Activated naive CD8-positive, alpha-beta T cell treated with anti-CD3 and anti-CD28 coated beads, Interleukin-2, amount 50 U/mL, for 24 hours (primary cell): ENCODE data around the gene CALHM1.

ENCODE experiments used
- ATAC-seq: fragments of 150-1000 bp; cut with Tn5 transposase; one replicate; pipeline ENCODE4 v1.10.0; 2021
- DNase-seq: peaks from one replicate; pipeline ENCODE4 v3.0.0; 2021
- H3K27ac Mint-ChIP-seq: one replicate; pipeline ENCODE4 v1.8.0; 2021; ENCODE audit warnings: mild to moderate bottlenecking, mixed read lengths
- H3K27me3 Mint-ChIP-seq: one replicate; pipeline ENCODE4 v1.8.0; 2021; ENCODE audit warnings: mixed read lengths
- H3K36me3 Mint-ChIP-seq: one replicate; pipeline ENCODE4 v1.8.0; 2021; ENCODE audit warnings: low read depth, mixed read lengths
- H3K4me1 Mint-ChIP-seq: one replicate; pipeline ENCODE4 v1.8.0; 2021; ENCODE audit warnings: mixed read lengths
- H3K4me3 Mint-ChIP-seq: one replicate; pipeline ENCODE4 v1.8.0; 2021; ENCODE audit warnings: mild to moderate bottlenecking, moderate library complexity, mixed read lengths
- H3K9me3 Mint-ChIP-seq: one replicate; pipeline ENCODE4 v1.8.0; 2021; ENCODE audit warnings: mixed read lengths

The CALHM1 gene

DNA sequence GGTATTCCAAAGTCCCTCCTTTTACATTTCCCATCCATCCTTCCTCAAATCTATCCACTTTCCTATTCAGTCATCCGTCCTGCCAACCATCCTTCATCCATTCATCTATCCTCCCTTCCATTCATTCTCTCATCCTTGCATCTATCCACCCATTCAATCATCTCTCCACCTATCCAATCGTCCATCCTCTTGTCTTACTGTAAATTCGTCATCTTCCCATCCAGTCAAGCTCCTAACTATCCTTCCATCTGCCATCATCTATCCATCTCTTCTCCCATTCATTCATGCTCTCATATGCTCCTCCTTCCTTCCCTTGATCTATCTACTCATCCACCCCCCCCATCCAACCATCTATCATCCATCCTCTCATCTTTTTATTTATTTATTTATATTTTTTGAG, 15.4 kb upstream of the CALHM1 start:
- H3K27ac Mint-ChIP-seq: no peak overlapping the region
- no peaks in the 10 kb centered on the region for H3K9me3 Mint-ChIP-seq
- ATAC-seq: no peak
- DNase-seq: no peak
- peaks cover 3% of the 10 kb centered on the region for H3K27me3 Mint-ChIP-seq
- peaks cover 2% of the 10 kb centered on the region for H3K36me3 Mint-ChIP-seq
- H3K4me1 Mint-ChIP-seq: peaks cover 23% of the 10 kb centered on the region
- H3K4me3 Mint-ChIP-seq: no peak overlapping the region

- Mint-ChIP-seq H3K4me3 (no peak overlapping the region), H3K27ac (no peak overlapping the region), H3K27me3 (peaks cover 3% of the 10 kb centered on the region), H3K4me1 (peaks cover 23% of the 10 kb centered on the region), H3K9me3 (no peaks in the 10 kb centered on the region), H3K36me3 (peaks cover 2% of the 10 kb centered on the region)
- ATAC-seq (no peak), DNase-seq (no peak)
Measured at GRCh38 chr10:103473261-103473671, 14.6 kb upstream of the CALHM1 start.

DNA sequence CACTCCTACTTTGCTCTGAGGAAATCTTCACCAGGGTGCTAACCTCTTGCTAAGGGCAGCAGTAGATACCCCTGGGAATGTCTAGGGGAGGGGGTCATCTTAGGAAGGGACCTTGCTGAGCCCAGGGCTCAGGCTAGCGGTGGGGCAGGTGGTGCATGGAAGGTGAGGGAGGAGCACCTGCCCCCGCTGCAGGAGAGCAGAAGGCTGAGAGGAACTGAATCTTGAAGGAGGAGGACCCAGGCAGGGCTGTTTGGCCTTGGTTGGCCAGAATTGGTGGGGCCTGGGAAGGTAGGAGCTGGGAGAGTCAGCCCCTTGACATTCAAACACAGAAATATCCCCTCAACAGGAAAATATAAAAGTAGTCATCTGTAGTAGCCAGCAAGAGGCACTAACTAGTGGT, 13.3 kb upstream of the CALHM1 start:
- Mint-ChIP-seq H3K4me3 (peak overlapping the region; percentile 54), H3K36me3 (peaks cover 2% of the 10 kb centered on the region), H3K9me3 (no peaks in the 10 kb centered on the region), H3K4me1 (peaks cover 27% of the 10 kb centered on the region), H3K27me3 (peaks cover 3% of the 10 kb centered on the region), H3K27ac (peak overlapping the region; percentile 67)
- ATAC-seq (no peak), DNase-seq (no peak)

DNA sequence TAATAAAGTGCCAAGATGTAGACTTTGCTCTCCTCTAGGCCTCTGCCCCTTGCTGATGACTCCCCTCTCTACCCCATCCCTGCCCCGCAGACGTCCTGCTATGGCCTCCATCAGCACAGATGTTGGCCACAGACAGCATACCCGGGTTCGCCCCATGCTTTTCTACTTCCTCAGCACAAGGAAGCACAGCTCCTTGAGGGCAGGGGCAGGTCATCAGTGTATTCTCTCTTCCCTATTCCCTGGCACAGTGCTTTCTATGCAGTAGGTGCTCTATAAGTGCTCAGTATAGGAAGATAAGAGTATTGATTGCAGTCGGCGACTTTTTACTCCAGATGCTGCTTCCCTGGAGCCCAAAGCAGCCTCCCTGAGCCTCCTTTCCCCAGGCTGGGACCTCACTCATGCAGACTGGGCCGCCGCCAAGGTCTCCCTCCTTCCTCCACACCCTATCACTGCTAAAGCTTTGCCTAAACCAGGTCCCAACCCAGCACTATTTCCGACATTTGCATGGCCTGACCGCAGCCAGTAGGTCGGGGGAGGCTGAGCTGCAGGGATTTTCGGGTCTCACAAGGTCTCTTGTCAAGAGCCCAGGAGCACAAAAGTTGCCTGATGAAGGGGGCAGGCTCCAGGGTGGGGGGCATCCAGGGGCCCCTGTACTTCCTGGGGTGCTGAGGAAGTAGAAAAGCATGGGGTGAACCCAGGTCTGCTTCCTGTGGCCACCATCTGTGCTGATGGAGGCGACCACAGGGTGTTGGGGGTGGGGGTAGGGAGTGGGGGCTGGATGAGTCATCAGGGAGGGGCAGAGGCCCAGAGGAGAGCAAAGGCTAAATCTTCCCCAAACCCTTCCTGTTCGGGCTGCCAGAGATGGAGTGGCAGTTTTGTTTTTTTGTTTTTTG, 12.3 kb upstream of the CALHM1 start:
- DNase-seq (peak; percentile 72), ATAC-seq (peak; percentile 92)
- Mint-ChIP-seq H3K36me3 (peaks cover 2% of the 10 kb centered on the region), H3K27me3 (peaks cover 3% of the 10 kb centered on the region), H3K27ac (peak overlapping the region; percentile 67), H3K4me1 (peaks cover 27% of the 10 kb centered on the region), H3K9me3 (no peaks in the 10 kb centered on the region), H3K4me3 (peak overlapping the region; percentile 54)

- peaks cover 3% of the 10 kb centered on the region for H3K27me3 Mint-ChIP-seq
- H3K4me3 Mint-ChIP-seq: no peak overlapping the region
- no peak overlapping the region for H3K27ac Mint-ChIP-seq
- H3K9me3 Mint-ChIP-seq: no peaks in the 10 kb centered on the region
- ATAC-seq (no peak), DNase-seq (no peak)
- peaks cover 2% of the 10 kb centered on the region for H3K36me3 Mint-ChIP-seq
- peaks cover 27% of the 10 kb centered on the region for H3K4me1 Mint-ChIP-seq
Measured at GRCh38 chr10:103469201-103469600, 10.5 kb upstream of the CALHM1 start.

GRCh38 chr10:103467406-103467805, 8.7 kb upstream of the CALHM1 start:
- H3K36me3 Mint-ChIP-seq: peaks cover 2% of the 10 kb centered on the region
- no peak for ATAC-seq
- DNase-seq: no peak
- no peaks in the 10 kb centered on the region for H3K9me3 Mint-ChIP-seq
- H3K27me3 Mint-ChIP-seq: peaks cover 3% of the 10 kb centered on the region
- H3K4me1 Mint-ChIP-seq: peaks cover 25% of the 10 kb centered on the region
- no peak overlapping the region for H3K27ac Mint-ChIP-seq
- no peak overlapping the region for H3K4me3 Mint-ChIP-seq

DNA sequence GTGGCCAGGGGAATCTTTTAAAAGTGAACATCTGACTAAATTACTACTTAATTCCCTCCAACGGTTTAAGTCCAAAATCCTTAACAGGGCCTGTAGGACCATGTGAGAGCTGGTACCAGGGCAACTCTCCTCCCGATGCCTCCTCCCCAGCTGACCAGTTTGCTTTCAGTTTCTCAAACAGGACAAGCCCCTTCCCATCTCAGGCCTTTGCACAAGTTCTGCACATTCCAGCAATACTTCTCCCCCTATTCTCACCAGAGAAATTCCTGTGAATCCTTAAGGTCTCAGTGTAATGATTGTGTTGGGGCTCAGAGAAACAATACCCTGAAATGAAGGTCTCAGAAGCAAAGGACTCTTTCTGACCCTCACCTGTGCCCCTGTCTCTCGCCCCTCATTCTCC, 8.0 kb upstream of the CALHM1 start:
- DNase-seq (no peak), ATAC-seq (no peak)
- no peak overlapping the region for H3K4me3 Mint-ChIP-seq
- no peaks in the 10 kb centered on the region for H3K9me3 Mint-ChIP-seq
- H3K4me1 Mint-ChIP-seq: peaks cover 18% of the 10 kb centered on the region
- peaks cover 3% of the 10 kb centered on the region for H3K27me3 Mint-ChIP-seq
- H3K36me3 Mint-ChIP-seq: peaks cover 2% of the 10 kb centered on the region
- no peak overlapping the region for H3K27ac Mint-ChIP-seq

DNA sequence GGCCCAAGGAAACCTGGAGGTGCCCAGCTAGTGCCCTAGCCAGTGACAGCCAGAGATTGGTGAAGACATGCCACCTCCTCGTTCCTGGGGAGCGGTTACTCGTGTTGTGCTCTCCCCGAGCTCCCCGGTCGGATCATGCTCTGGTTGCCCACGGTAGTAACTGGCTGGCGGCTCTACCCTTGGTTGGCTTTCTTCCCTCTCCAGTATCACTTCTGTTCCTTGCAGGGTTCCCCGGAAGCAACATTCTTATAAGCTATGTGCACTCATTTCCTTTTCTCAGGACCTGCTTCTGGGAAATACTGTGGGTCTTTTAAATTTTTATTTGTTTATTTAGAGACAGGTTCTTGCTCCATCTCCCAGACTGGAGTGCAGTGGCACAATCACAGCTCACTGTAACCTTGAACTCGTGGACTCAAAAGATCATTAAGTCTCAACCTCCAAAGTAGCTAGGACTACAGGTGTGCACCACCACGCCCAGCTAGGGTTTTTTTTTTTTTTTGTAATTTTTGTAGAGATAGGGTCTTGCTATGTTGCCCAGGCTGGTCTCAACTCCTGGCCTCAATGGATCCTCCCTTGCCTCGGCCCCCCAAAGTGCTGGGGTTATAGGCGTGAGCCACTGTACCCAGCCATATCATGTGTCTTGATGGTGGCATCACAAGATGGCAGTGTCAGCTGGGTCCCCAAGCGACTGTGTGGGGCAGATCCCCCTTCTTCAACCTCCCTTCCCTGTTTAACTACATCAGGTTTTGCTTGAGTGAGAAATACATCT, 6.9 kb upstream of the CALHM1 start:
- Mint-ChIP-seq H3K4me1 (peaks cover 8% of the 10 kb centered on the region), H3K27ac (no peak overlapping the region), H3K4me3 (no peak overlapping the region), H3K27me3 (peaks cover 2% of the 10 kb centered on the region), H3K9me3 (no peaks in the 10 kb centered on the region), H3K36me3 (peaks cover 2% of the 10 kb centered on the region)
- DNase-seq: no peak
- no peak for ATAC-seq

GRCh38 chr10:103463499-103463898, 4.8 kb upstream of the CALHM1 start:
- DNase-seq (no peak), ATAC-seq (no peak)
- Mint-ChIP-seq H3K4me3 (no peak overlapping the region), H3K27me3 (no peaks in the 10 kb centered on the region), H3K4me1 (peaks cover 10% of the 10 kb centered on the region), H3K36me3 (no peaks in the 10 kb centered on the region), H3K27ac (no peak overlapping the region), H3K9me3 (no peaks in the 10 kb centered on the region)

DNA sequence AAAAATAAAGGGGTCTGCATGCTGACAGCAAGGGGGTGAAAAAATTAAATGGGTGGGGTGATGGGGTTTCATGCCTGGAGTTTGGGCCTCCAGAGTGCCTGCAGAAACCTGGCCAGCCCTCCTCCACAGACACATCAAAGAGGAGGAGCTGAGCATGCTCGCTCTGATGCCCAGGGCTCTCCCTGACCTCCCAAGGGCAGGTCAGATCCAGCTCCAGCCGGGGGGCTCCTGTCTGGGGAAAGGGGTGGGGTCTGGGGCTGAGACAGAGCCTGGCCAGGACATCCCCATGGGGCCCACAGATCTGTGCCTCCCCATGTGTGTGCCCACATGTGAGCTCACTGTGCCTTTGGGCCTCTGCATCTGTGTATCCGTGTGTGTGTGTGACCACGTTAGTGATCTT, 915 bp upstream of the CALHM1 start:
- Mint-ChIP-seq H3K4me3 (no peak overlapping the region), H3K27me3 (no peaks in the 10 kb centered on the region), H3K36me3 (no peaks in the 10 kb centered on the region), H3K9me3 (no peaks in the 10 kb centered on the region), H3K4me1 (peaks cover 5% of the 10 kb centered on the region), H3K27ac (no peak overlapping the region)
- ATAC-seq (no peak), DNase-seq (no peak)

- Mint-ChIP-seq H3K27me3 (no peaks in the 10 kb centered on the region), H3K9me3 (no peaks in the 10 kb centered on the region), H3K36me3 (no peaks in the 10 kb centered on the region), H3K4me3 (no peak overlapping the region), H3K4me1 (peaks cover 8% of the 10 kb centered on the region), H3K27ac (no peak overlapping the region)
- DNase-seq (no peak), ATAC-seq (no peak)
Measured at GRCh38 chr10:103457896-103458583, 660 bp downstream of the CALHM1 start.

- DNase-seq: no peak
- peak overlapping the region; percentile 42 for H3K27ac Mint-ChIP-seq
- no peak for ATAC-seq
Measured at GRCh38 chr10:103457176-103457712, 1.5 kb downstream of the CALHM1 start.

DNA sequence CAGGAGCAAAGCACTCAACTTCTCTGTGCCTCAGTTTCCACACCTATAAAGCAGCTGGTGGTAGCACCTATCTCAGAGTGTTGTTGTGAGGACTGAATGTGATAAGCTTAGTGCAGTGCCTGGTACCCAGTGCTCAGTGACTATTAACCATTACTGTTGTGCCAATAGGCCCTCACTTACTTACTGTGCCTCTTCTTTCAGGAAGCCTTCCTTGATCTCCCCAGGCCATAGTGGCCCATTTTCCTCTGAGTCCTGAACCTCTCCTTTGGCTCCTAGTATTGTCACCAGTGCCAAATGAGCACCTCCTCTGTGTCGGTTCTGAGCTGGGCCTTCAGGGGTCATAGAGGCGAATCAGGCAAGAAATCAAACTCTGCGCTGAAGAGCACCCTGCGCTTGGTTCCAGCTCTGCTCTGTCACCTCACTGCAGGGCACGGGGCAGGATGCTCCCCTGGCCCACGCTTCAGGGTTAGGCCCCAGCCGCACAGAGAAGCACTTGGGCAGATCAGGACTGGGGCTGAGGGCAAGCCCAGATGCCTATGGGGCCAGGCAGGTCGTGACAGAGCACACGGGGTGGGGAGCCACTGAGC, 2.5 kb downstream of the CALHM1 start:
- Mint-ChIP-seq H3K4me1 (peaks cover 15% of the 10 kb centered on the region), H3K4me3 (no peak overlapping the region), H3K36me3 (no peaks in the 10 kb centered on the region), H3K9me3 (no peaks in the 10 kb centered on the region), H3K27ac (no peak overlapping the region), H3K27me3 (no peaks in the 10 kb centered on the region)
- DNase-seq (no peak), ATAC-seq (no peak)

More at GRCh38 chr10:103457176-103457712, 1.5 kb downstream of the CALHM1 start:
- no peaks in the 10 kb centered on the region for H3K36me3 Mint-ChIP-seq
- no peak overlapping the region for H3K4me3 Mint-ChIP-seq
- H3K4me1 Mint-ChIP-seq: peaks cover 10% of the 10 kb centered on the region
- no peaks in the 10 kb centered on the region for H3K9me3 Mint-ChIP-seq
- H3K27me3 Mint-ChIP-seq: no peaks in the 10 kb centered on the region

DNA sequence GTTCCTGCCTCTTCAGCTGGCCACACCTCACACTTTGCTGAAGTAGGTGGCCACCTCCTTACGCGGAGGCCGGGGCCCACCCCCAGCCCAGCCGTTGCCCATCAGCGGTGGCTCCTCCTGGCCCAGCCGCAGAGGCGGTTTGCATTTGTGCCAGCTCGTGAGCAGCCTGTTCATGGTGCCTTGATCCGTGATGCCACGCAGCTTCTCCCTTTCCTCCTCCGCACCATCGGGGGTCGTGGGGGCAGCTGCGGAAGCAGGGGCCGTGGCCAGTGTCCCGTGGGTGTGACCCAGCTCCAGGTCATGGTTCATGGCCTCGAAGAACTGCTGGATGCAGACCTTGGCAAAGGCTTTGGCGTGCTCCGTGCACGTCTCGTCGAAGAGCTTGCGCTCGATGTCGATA, 3.5 kb downstream of the CALHM1 start:
- ATAC-seq: no peak
- no peak for DNase-seq
- H3K4me1 Mint-ChIP-seq: peaks cover 23% of the 10 kb centered on the region
- no peaks in the 10 kb centered on the region for H3K9me3 Mint-ChIP-seq
- no peaks in the 10 kb centered on the region for H3K27me3 Mint-ChIP-seq
- no peaks in the 10 kb centered on the region for H3K36me3 Mint-ChIP-seq
- H3K4me3 Mint-ChIP-seq: no peak overlapping the region
- no peak overlapping the region for H3K27ac Mint-ChIP-seq
